ENCODE data around the gene BCAN.

BCAN gene

DNA sequence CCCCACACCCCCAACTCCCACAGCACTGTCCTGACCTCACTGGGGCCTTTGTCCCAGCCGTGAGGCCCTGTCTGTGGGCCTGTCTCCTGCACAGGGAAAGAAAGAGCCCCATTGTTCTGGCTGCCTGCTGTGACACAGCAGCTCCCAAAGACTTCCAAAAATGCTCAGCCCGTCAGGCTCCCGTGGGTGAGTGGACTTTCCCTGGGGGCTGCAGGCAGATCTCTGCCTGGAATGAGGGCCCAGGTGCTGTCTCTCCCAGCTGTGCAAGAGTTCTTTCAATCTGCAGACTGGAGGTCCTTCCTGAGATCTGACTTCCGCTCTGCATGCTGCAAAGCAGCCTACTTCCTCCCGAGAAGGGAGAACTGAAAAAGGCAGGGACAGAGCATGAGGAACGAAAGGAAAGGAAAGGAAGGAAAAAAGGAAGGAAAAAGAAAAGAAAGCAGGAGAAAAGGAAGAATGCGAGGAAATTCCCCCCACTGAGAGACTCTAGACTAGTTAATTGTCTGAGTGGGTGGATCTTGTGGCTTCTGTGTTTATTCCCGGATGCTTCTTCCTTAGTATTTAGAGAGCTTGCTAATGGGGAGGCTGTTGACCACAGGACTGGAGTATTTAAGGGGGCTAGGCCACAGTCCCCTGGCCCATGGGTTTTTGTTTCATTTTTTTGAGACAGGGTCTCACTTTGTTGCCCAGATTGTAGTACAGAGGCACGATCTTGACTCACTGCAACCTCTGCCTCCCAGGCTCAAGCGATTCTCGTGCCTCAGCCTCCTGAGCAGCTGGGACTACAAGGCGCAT is 20.3 kb downstream of the BCAN start:
- no peak for DNase-seq (ENCODE audit: low read depth in 2 of 2)

DNA sequence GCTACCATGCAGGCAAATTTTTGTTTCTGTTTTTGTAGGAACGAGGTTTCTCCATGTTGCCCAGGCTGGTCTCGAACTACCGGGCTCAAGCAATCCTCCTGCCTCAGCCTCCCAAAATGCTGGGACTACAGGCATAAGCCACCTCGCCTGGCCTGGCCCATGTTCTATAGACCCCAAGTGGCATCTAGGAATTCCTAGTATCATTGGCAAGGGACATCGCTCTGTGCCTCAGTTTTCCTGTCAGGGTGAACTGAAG is 20.8 kb downstream of the BCAN start:
- DNase-seq (ENCODE audit: low read depth in 2 of 2), result no peak

DNA sequence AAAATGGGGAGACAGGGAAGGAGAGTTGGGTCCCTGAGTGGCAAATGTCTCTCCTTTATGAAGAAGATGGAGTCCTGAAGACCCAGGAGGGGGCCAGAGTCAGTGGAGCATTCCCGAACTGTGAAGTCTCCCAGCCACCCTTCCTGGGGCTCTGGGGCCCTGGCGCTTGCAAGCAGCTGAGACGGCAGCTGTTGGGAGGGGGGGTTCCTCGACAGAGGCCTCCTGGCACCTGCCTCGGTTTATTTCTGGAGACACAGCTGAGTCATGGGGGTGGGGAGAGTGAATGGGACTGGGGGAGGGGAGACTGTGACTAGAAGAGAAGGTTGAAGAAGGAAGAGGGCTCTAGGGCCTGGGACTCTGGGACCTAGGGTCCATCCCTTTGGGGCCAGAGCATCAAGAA is 21.3 kb downstream of the BCAN start:
- DNase-seq (ENCODE audit: low read depth in 2 of 2), result no peak

DNA sequence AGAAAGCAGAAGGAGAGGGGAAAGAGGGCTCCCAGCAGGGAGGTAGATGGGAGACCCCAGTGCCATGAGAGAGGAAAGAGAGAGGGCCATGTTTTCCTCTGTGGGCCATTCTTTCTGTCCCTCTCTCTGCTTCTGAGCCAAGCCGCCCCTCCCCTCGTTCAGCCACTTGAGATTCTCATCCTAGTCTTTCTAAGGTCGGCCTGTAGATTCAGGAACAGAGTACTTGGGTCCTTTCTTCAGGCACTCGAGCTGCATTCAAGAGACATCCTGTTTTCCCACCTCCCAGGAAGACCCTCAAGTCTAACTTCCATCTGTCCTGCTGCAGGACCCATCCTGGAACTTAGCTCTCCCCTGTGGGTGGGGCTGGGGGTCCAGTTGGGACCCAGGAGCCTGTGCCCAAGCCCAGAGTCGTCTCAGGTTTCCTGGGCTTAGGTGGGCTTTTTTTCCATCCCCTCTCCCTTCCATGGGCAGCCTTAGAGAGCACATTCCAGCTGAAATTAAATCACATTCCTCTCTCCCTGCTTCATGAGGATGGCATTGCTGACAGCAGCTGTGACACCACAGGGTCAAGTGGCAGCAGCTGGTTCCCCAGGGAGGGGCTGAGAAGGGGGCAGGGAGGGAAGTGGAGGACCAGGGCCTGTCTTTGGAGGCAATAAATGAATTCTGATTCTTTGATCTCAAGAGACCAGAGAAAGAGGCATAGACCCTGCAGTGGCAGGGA is 22.3 kb downstream of the BCAN start:
- DNase-seq (ENCODE audit: low read depth in 2 of 2), result no peak

DNA sequence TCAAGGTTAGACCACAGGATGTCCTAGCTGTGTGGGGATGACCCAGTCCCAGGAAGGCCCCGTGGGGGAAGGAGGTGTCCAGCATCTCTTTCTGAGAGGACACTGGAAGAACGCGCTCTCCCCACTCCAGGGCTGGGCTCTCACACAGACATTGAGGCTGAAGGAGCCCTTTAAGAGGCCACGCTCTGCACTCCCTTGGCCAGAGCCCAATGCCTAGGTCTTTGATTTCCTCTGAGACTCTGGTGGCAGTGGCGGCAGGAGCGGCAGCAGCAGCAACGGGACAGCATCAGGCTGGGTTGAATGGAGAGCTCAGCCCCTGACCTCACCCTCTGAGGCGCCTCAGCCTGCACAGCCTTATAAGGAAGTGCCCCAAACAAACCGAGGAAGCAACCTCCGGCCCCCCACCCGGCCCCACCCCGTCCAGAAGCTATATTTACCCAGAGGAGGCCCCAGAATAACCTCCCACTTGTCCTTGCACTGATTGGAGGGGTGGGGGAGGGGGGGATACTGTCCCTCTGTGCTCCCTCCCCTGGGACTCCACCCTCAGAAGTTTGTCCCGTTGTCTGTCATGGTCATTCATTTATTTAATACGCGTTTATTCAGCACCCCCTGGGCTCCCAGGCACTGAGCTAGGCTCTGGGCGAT is 23.0 kb downstream of the BCAN start:
- DNase-seq (ENCODE audit: low read depth in 2 of 2), result no peak

DNA sequence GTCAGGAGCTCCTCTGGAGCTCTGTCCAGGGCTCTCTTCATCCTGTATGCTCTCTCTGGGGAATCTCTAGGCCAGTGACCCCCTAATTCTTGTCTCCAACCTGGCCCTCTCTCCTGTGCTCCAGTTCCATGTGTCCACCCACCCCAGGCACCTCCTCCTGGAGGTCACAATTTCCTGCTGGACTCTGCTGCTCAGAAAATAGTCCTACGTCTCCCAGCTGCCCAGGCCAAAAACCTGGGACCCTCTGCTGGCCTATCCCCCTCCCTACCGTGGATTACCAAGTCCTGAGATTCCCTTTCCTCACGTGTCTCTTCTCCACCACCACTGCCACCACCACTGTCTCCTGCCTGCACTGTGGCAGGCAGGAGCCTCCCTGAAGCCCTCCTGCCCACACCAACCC is 23.6 kb downstream of the BCAN start:
- DNase-seq (ENCODE audit: low read depth in 2 of 2), result no peak

DNA sequence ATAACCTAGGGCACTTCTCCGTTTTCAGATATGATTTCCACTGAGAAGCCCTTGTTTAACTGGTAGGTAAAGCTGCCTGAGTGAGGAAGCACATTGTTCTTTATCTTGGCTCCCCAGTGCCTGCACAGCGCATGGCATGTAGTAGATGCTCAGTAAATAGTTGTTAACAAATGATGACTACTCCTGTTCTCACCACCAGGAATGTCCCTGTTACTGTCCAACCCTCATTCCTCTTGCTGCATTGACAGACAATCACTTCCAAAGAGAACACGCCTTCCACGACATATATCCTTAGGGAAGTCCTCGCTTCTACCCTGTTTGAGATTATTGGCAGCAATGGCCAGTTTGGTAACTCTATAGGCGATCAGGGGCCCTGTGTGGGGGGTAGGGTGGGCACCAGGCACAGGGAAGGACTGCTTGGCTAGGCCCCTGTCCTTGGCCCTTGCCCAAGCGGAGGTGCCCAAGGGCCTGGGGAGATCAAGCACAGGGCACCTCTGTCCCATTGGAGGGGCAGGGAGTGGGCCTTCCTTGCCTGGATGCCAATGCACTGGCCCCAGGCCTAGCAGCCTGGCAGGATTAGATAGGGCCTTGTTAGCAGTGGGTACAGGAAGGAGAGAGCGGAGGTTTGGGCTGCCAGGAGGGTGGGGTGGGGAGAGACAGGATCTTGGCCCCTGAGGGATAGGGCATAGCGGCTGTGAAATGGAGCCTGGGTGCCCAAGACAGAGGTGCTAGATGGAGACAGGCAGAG is 25.1 kb downstream of the BCAN start:
- no peak for DNase-seq (ENCODE audit: low read depth in 2 of 2)

DNA sequence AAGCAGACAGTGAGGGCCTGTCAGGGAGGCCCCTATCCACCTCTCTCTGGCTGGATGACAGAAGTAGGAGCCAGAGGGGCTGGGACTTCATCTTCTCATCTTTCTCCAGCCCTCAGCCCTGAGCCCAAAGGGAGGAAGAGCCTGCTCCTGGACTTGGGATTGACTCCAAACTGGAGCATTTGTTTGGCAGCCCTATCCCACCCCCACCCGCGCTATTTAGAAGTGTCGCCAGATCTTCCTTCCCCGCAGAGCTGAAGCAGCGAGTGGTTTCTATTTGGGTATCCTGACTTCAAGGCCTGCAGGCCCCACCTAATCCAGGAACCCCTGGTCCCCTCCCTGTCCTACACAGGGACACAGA is 25.7 kb downstream of the BCAN start:
- DNase-seq (ENCODE audit: low read depth in 2 of 2), result no peak

DNA sequence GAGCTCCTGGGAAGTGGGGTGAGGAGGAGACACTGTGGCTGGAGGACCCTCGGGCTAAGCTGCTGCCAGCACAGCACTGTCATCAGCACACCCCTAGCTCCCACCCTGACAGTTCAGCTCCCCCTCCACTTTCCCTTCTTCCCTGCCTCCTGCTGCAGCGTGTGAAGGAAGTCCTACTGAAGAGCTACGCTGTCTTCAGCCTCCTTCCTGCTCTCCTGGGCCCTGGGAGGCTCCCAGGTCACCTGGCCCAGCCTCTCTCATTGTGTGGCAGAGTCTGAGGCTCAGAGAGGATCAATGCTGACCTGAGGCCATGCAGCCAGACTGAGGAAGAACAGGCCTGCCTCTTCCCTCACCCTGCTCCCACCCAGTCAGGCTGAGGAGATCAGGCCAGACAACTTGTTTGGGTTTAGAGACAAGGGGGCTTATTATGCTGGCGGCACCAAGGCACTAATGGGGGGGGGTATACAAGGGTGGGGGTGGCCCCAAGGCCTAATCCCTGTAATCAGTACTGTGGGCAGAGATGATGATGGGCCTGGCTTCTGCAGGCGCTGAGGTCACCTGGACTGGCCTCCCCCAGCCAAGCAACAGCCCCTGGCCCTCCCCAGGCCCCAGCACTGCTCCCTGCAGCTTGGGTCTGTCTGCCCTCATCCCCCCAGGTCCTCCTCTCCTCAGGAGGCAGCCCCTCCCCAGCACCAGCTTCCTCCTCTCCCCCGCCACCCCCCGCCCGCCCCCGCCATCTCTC is 26.2 kb downstream of the BCAN start:
- DNase-seq (ENCODE audit: low read depth in 2 of 2), result no peak

DNA sequence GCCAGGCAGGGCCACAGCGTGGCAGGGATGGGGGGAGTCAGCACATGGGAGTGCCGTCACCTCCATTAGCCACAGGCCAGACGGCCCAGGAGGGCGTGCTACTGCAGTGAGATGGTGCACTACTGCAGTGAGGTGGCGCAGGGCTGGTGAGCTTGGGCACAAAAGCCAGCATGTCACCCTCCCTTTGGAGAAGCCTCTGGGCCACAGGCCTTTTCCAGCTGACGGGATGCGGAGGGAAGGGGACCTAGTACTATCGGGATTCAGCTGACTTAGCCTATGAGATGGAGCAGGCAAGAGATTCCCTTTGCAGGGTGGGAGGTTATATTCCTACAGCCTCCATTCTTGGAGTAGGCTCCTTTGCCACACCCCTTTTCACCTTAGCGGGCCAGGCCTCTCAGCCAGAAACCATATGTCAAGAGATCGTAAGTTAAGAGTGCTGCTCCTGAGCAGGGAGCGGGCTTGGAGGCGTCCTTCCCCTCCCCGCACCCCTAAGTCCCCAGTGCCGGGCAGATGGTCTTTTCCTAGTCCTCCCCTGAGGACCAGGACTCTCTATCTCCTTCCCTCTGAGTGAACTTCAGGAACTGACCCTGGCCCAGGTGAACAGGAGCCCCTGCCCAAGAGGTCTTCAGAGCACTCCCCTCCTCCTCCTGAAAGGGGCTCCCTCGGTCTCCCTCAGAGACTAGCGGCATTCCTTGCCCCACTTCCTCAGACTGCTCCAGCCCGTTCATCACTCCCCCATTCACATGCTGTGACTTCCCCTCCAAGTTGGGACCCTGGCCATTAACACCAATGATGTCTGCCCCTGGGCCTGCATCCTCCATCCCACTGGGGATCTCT is 27.1 kb downstream of the BCAN start:
- no peak for DNase-seq (ENCODE audit: low read depth in 2 of 2)

DNA sequence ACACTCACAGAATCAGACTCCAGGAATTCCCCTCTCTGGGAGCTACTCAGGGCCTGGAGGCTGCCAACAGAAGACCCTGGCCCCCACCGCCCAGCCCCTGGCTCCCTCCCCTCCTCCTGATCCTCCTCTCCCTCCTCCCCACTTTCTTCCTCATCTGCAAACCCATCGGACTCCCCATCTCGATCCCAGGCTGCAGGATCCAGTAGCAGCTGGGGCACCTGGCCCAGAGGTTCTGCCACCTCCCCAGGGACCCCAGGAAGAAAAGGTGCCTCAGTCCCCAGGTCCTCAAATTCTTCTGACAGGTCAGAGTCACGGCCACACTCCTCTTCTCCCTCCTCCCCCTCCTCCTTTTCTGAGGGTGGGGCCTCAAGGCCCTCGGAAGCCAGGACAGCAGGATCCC is 27.9 kb downstream of the BCAN start:
- DNase-seq (ENCODE audit: low read depth in 2 of 2), result no peak

DNA sequence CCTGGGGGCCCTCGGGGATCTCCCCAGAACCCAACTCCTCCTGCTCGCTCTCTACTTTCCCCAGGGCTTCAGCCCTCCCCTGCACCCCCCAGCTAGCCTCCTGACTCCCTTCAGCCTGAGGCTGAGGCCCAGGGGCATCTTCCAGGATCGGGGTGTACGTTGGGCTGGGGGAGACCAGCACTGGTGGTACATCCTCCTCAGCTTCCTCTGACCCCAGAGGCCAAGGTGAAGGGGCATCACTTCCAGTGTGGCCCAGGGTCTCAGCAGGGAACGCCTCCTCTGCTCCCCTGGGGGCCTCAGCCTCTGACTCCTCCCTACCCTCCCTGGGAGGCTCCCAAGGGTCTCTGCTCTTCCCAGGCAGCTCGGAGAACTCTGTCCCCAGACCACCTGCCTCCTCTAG is 28.4 kb downstream of the BCAN start:
- no peak for DNase-seq (ENCODE audit: low read depth in 2 of 2)

DNA sequence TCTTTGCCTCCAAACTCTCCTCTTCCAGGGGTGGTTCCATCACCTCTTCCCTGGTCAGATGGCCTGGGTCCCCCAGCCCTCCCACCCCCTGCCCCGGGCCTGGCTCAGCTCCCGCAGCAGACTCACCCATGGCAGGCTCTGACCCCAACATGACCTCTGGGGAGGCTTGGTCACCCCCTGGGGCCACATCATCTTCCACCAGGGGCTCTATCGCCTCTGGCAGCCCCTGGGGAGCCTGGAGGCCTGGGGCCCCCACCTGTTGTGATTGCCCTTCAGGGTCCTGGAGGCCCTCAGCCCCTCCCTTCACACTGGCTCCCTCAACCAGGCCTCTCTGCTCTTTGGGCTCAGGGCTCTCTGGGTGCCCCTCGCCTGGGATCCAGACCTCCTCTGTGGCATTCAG is 28.9 kb downstream of the BCAN start:
- no peak for DNase-seq (ENCODE audit: low read depth in 2 of 2)

DNA sequence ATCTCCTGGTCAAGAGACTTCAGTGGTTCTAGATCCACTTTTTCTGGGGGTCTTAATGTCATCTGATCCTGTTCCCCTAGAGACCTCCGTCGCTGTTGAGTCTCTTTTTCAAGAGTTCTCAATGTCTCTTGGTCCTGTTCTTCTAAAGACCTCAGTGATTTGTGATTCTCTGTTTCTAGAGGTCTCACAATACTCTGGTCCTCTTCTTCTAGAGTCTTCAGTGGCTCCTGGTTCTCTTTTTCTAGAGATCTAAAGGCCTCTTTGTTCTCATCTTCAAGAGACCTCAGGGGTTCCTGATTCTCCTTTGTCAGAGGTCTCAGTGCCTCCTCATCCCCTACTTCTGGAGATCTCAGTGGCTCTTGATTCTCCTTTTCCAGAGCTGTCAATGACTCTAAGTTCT is 29.9 kb downstream of the BCAN start:
- no peak for DNase-seq (ENCODE audit: low read depth in 2 of 2)

DNA sequence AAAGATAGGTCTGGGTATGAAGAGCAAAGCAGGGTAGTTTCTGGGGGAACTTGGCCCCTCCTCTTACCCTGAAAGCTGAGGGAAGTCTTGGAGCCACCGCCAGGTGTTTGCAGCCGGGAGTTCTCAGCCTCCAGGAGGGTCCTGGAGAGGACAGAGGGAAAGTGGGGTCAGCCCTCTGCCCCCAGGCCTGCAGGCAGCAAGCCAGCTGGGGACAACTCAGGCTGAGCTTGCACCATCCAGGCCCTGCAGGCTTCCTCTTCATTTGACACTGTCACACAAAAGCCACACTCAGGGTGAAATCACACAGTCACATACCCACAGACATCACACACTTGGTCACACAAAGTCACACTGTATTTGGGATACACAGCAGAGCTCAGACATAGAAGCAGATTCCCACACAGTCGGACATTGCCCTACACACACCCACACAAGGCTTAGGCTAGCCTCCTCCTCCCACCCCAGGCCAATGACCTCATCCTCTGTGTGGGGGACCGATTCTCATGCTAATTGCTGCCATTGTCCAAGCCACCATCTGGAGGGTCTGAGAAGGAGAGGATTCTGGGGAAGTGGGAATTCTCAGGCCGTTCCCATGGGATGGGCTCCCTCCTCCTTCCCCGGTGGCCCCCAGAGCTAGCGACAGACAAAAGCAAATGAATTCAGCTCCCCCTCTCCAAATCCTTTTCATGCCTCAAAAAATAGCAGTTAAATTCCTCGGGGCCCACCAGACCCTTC is 31.6 kb downstream of the BCAN start:
- no peak for DNase-seq (ENCODE audit: low read depth in 2 of 2)

DNA sequence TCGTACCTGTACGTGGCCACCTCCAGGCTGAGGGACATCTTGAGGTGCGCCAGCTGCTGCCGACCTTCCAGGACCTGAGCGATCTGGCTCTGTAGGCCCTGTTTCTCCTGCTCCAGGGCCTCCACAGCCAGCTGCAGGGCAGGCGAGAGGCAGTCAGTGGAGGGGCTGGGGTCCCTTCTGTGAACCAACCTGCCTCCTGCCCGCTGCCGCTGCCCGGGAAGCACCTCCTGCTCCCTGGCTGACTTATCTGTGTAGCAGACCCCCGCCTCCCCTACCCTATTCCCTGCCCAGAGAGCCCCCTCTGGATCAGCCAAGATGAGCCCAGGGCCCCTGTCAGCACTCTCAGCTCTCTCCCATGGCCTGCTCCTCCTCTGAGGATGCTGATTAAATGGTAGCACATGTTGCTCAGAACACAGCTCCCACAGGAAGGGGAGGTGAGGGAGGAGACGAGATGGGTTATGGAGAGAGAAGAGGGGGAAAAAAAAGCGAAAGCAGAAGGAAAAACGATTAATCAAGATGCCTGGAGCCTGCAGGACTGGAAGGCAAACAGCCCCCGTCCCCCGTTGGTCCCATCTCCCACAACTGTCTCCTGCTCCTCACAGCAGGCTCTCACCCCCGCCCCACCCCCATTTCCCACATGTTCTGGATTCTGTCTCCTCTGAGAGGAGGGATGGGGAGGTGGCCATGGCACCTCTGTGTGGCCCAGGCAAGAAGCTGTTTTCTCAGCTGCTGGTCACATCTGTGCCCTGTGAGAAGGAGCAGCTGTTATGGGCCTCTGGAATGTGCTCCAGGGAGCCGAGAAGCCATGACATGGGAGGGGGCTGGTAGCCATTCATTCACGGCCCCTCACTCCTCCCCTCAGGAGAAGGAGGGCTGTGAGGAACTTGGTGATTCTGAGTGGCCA is 33.5 kb downstream of the BCAN start:
- no peak for DNase-seq (ENCODE audit: low read depth in 2 of 2)

DNA sequence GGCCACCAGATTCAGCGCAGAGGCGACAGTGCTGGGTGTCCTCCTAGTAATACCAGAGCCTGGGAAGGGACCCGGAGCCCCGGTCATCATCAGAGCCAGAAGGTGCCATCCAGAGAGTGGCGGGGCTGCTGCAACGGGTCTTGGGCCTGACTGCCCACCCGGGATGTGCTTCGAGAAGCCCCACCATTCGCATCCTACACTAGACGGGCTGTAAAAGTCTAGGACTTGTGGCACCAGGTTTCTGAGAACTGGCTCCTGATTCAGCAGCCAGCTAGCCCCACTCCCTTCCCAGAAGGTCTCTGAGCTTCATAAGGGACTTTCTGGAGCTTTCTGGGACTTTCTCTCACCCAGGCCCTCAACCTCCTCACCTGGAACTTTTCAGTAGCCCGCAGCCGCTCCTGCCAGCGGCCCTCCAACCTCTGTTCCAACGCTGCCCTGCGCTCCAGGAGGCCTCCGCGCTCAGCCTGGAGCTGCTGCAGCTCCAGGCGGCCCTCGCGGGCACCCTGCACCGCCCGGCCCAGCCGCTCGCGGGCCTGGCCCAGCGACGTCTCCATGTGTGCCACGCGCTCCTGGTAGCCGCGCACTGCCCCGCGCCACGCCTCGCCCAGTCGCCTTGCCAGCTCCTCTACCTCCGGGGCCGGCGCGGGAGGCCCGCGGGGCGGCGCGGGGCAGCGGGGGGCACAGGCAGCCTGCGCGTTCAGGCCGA is 34.4 kb downstream of the BCAN start:
- no peak for DNase-seq (ENCODE audit: low read depth in 2 of 2)

DNA sequence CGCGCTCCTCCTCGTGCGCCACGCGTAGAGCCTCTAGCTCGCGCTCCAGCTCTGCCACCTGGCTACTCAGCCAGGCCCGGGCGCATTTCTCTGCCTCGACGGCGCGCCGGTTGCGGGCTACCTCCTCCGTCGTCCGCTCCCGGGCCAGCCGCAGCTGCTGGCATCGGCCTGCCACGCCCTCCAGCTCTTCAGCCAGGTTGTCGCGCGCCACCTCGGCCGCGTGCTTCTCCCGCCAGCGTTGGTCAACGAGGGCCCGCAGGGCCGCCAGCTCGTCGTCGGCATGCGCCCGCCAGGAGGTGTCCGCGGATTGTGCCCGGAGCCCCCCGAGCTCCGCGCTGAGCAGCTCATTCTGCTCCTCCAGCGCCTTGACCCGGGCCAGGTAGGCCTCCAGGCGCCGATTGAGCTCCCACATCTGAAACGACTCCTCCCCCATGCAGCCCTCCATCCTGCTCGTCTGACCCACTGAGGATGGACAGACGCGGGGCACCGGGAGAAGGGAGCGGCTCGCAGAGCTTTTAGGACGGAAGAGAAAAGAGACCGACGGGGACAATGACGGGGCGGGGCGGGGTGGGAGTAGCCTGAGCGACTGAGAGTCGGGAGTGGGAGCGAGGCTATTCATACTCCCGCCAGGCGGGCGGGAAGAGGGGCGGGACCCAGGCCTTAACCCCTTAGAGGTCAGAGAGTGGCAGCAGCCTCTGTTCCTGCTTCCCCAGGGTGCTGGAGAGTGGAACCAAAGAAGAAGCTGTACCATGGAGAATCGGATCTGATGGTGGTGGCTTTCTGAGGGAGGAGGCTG is 35.1 kb downstream of the BCAN start, which contains the start of gene NES:
TSS of gene NES (minus strand) at position 588 of the 796 bp plus-strand sequence. CDS start at position 445, 143 bp downstream.
- DNase-seq (ENCODE audit: low read depth in 2 of 2), result no peak

Data from stimulated activated CD4-positive, alpha-beta T cell treated with anti-CD3 and anti-CD28 coated beads, Interleukin-1b, Interleukin-23, amount 100 ng/mL, for 1 hour (primary cell).